Glutamatergic neuron (in vitro differentiated cells): Measurements from ENCODE around the gene NOP53. TPM values are rescaled to one million over a fixed set of nuclear protein-coding genes. Genes with fewer than 3 reads are reported as not detected.
"Not testable (repeated sequence)": the region's sequence is repeated elsewhere in the genome, so short reads cannot be mapped to it uniquely, and the experiment has no call there.

Experiments
- DNase-seq: peaks from one replicate; pipeline ENCODE4 v3.0.0; 2022
- H3K27ac Mint-ChIP-seq: one replicate; pipeline ENCODE4 v1.8.0; 2020; ENCODE audit warnings: mild to moderate bottlenecking, mixed read lengths, inconsistent platforms; ENCODE audit not compliant: unreplicated experiment
- H3K27me3 Mint-ChIP-seq: one replicate; pipeline ENCODE4 v1.8.0; 2020; ENCODE audit warnings: mild to moderate bottlenecking, moderate library complexity, mixed read lengths, inconsistent platforms; ENCODE audit not compliant: unreplicated experiment
- H3K36me3 Mint-ChIP-seq: one replicate; pipeline ENCODE4 v1.8.0; 2020; ENCODE audit warnings: mild to moderate bottlenecking, mixed read lengths, inconsistent platforms; ENCODE audit not compliant: unreplicated experiment
- H3K4me1 Mint-ChIP-seq: one replicate; pipeline ENCODE4 v1.8.0; 2020; ENCODE audit warnings: mild to moderate bottlenecking, low read depth, mixed read lengths, inconsistent platforms; ENCODE audit not compliant: unreplicated experiment
- H3K4me3 Mint-ChIP-seq: one replicate; pipeline ENCODE4 v1.8.0; 2020; ENCODE audit warnings: mild to moderate bottlenecking, mixed read lengths, inconsistent platforms; ENCODE audit not compliant: unreplicated experiment
- H3K9me3 Mint-ChIP-seq: one replicate; pipeline ENCODE4 v1.8.0; 2020; ENCODE audit warnings: mild to moderate bottlenecking, moderate library complexity, mixed read lengths, inconsistent platforms; ENCODE audit not compliant: unreplicated experiment
- CTCF ChIP-seq: fragments of 200-600 bp; sonication (generic); IDR thresholded peaks from one replicate; pipeline ENCODE4 v1.5.0; 2021; ENCODE audit not compliant: partially characterized antibody, unreplicated experiment
- total RNA-seq: library from RNA; stranded (reverse); fragmentation: NEBNext Ultra II Directional; extraction: Animal tissue kit (Norgen Biotek cat#: 25700); gene quantifications from one replicate; pipeline ENCODE4 v1.2.1, GENCODE V29; 2021; ENCODE audit not compliant: unreplicated experiment

The NOP53 gene
- total RNA-seq, 1 donor from 2014 or later = 163 TPM

DNA sequence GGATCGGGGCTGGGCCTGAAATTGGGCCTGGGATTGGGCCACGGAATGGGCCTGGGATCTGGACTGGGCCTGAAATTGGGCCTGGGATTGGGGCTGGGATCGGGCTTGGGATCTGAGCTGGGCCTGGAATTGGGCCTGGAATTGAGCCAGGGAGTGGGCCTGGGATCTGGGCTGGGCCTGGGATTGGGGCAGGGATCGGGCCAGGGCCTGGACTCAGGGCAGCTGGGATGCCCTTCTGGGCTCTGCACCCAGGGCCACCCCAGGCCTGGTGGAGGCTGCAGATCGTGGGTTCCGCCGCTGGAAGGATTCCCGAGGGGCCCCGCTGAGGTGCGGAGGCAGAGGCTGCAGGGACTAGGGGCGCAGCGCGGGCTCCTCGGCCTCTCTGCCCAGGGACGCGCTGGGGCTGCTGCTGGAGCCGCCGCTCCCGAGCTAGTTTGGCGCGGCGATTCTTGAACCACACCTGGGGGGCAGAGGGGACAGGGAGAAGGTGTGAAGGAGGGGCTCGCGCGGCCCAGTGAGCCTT lies 57.2 kb downstream of the NOP53 start:
- H3K27me3 Mint-ChIP-seq = peaks cover 3% of the 10 kb centered on the region
- no peak for DNase-seq
- no peaks in the 10 kb centered on the region for H3K4me1 Mint-ChIP-seq
- no peak overlapping the region for H3K27ac Mint-ChIP-seq
- H3K36me3 Mint-ChIP-seq = peaks cover 5% of the 10 kb centered on the region
- H3K9me3 Mint-ChIP-seq = peaks cover 5% of the 10 kb centered on the region
- TF ChIP-seq CTCF = no peak
- no peak overlapping the region for H3K4me3 Mint-ChIP-seq

DNA sequence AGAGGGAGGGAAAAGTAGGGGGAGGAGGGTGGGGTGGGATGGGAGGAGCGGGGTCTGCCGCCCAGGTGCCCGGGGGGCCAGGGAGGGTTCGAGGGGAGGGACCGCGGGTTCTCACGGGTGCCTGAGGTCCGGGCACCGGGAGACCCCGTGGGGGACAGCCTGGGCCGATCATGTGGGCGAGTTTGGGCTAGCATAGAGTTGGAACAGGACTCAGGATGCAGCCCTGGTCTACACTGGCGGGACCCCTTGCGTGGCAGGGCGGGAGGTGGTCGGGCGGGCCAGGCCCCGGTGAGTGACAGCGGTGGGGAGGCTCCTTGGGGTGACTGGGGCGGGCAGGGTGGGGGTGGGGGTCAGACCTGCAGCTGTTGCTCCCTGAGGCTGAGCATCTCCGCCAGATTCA lies 57.8 kb downstream of the NOP53 start:
- H3K4me3 Mint-ChIP-seq, DNase-seq, H3K27me3 Mint-ChIP-seq, H3K4me1 Mint-ChIP-seq, H3K27ac Mint-ChIP-seq, H3K36me3 Mint-ChIP-seq, H3K9me3 Mint-ChIP-seq: not testable (repeated sequence)

GRCh38 chr19:47803671-47804070 lies 58.3 kb downstream of the NOP53 start:
- not testable (repeated sequence) for DNase-seq, H3K36me3 Mint-ChIP-seq, H3K4me1 Mint-ChIP-seq, H3K27ac Mint-ChIP-seq, H3K4me3 Mint-ChIP-seq, H3K27me3 Mint-ChIP-seq, H3K9me3 Mint-ChIP-seq

DNA sequence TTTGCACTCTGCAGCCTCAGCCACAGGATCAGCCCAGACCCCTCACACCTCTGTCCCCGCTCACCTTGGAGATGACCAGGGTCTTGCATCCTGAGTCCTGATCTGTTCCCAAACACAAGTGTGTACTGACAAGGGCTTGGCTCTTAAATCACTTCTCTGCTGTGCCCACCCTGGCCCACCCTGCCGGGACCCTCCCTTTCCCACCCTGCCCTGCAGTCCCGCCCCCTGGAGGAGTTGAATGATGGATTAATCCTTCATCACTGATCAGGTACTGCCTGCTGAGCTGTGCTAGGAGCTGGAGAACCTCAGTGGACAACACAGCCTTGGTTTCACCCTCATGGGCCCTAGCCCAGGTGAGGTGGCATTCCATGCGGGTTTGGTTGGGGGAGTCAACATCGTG lies 59.1 kb downstream of the NOP53 start, which contains the start of gene TPRX1:
TSS of gene TPRX1 (minus strand) at position 101 of the 400 bp plus-strand sequence. CDS start at position 89, 12 bp downstream.
- H3K4me1 Mint-ChIP-seq, H3K27me3 Mint-ChIP-seq, H3K9me3 Mint-ChIP-seq, H3K27ac Mint-ChIP-seq, H3K36me3 Mint-ChIP-seq, H3K4me3 Mint-ChIP-seq, DNase-seq: not testable (repeated sequence)

GRCh38 chr19:47805313-47805712 lies 60.0 kb downstream of the NOP53 start:
- no peak for DNase-seq
- peaks cover 5% of the 10 kb centered on the region for H3K9me3 Mint-ChIP-seq
- no peak for TF ChIP-seq CTCF
- H3K4me1 Mint-ChIP-seq = no peaks in the 10 kb centered on the region
- H3K27me3 Mint-ChIP-seq = peaks cover 5% of the 10 kb centered on the region
- H3K27ac Mint-ChIP-seq = no peak overlapping the region
- H3K36me3 Mint-ChIP-seq = peaks cover 5% of the 10 kb centered on the region
- H3K4me3 Mint-ChIP-seq = no peak overlapping the region

DNA sequence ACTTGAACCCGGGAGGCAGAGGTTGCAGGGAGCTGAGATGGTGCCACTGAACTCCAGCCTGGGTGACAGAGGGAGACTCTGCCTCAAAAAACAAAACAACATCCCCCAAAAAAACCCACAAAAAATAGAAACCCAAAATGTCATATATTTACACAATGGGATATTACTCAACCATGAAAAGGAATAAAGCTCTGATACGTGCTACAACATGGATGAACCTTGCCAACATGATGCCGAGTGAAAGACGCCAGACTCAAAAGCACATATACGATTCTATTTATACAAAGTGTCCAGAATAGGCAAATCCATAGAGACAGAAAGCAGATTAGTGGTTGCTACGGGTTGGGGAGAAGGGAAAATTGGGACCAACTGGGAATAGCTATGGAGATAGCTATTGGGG lies 61.1 kb downstream of the NOP53 start:
- Mint-ChIP-seq H3K4me3 (no peak overlapping the region), H3K4me1 (no peaks in the 10 kb centered on the region), H3K27me3 (peaks cover 5% of the 10 kb centered on the region), H3K36me3 (no peaks in the 10 kb centered on the region), H3K9me3 (peaks cover under 1% of the 10 kb centered on the region), H3K27ac (no peak overlapping the region)
- TF ChIP-seq CTCF = no peak
- no peak for DNase-seq

Other genes starting within 250 kb of the NOP53 start
- gene NAPA, start 230.5 kb upstream of the NOP53 start, total RNA-seq = 262 TPM
- not detected for gene ZNF541, start 172.4 kb upstream of the NOP53 start, total RNA-seq
- gene BICRA, start 136.4 kb upstream of the NOP53 start, total RNA-seq = 55.5 TPM
- gene EHD2, start 32.1 kb upstream of the NOP53 start, total RNA-seq = 7.6 TPM
- 291 TPM for gene SELENOW, start 33.2 kb downstream of the NOP53 start, total RNA-seq
- gene TPRX1, start 59.0 kb downstream of the NOP53 start, total RNA-seq = not detected
- not detected for gene CRX, start 76.4 kb downstream of the NOP53 start, total RNA-seq
- gene TPRX2, start 113.7 kb downstream of the NOP53 start, total RNA-seq = not detected
- not detected for gene SULT2A1, start 140.8 kb downstream of the NOP53 start, total RNA-seq
- gene BSPH1, start 246.6 kb downstream of the NOP53 start, total RNA-seq = not detected
- not detected for gene ELSPBP1, start 249.1 kb downstream of the NOP53 start, total RNA-seq